ENCODE data around the gene ULK4.
"Not testable (repeated sequence)": the region's sequence is repeated elsewhere in the genome, so short reads cannot be mapped to it uniquely, and the experiment has no call there.

The ULK4 gene

GRCh38 chr3:41467481-41467880 is 494.4 kb downstream of the ULK4 start:
- Histone ChIP-seq H3K4me3 (ENCODE audit: low read depth in 1 of 2, low read length in 2 of 2) (no peak overlapping the region), H3K36me3 (ENCODE audit: insufficient read depth, low read length) (no peaks in the 10 kb centered on the region), H3K9me3 (ENCODE audit: low read length) (no peaks in the 10 kb centered on the region), H3K27ac (ENCODE audit: low read depth, low read length) (no peak overlapping the region), H3K9ac (ENCODE audit: low read length) (no peak overlapping the region), H3K27me3 (ENCODE audit: control insufficient read depth in 1 of 2, insufficient read depth in 2 of 2, low read length in 2 of 2) (no peaks in the 10 kb centered on the region), H3K4me1 (ENCODE audit: insufficient read depth, low read length) (no peaks in the 10 kb centered on the region)

DNA sequence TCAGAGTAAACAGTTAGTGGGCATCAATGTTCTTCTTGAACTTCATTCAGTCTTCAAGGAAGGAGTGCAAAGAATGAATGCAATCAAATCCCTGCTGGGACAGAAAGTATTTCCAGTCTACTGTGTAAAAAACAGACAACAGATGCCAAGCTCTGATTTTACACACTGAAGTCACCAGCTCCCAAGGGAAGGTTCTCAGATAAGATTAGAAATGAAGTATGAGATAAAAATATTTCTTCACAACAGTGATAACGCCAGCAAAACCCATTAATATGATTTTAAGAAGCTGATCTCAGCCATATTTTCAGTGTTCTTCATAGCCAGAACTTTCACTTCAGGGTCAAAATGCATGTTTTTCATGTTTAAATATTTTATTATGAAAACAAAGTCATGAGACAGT is 497.0 kb downstream of the ULK4 start:
- no peaks in the 10 kb centered on the region for H3K36me3 ChIP-seq (ENCODE audit: insufficient read depth, low read length)
- H3K4me3 ChIP-seq (ENCODE audit: low read depth in 1 of 2, low read length in 2 of 2): no peak overlapping the region
- no peaks in the 10 kb centered on the region for H3K9me3 ChIP-seq (ENCODE audit: low read length)
- no peaks in the 10 kb centered on the region for H3K4me1 ChIP-seq (ENCODE audit: insufficient read depth, low read length)
- H3K27ac ChIP-seq (ENCODE audit: low read depth, low read length): no peak overlapping the region
- H3K9ac ChIP-seq (ENCODE audit: low read length): no peak overlapping the region
- H3K27me3 ChIP-seq (ENCODE audit: control insufficient read depth in 1 of 2, insufficient read depth in 2 of 2, low read length in 2 of 2): no peaks in the 10 kb centered on the region

GRCh38 chr3:41464401-41464800 is 497.5 kb downstream of the ULK4 start:
- no peak overlapping the region for H3K27ac ChIP-seq (ENCODE audit: low read depth, low read length)

DNA sequence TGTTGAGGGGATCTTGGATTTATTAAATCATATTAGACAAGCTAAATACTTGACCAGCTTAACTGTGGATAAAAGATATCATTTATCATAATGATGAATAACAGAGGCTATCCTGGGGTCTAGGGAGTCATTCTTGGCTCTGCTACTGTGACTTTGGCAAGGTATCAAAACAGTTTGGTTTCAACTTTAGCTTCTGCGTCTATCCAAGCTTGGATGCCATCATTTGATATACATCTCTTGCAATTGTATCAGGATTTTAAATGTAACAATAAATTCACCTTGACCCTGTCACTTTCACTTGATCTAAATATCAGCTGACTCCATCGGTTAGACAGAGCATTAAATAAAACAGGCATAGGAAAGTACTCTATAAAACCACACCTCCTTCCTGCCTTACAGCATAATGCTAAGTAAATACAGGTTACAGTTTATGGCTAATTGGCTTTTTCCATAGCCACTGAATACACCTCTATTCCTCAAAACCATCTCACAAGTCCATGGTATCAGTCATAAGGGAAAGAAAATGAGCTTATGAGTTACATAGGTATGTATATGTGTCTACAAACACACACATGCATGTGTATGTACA is 499.7 kb downstream of the ULK4 start:
- Histone ChIP-seq H3K36me3 (ENCODE audit: insufficient read depth, low read length) (no peaks in the 10 kb centered on the region), H3K4me1 (ENCODE audit: insufficient read depth, low read length) (no peaks in the 10 kb centered on the region), H3K9me3 (ENCODE audit: low read length) (no peaks in the 10 kb centered on the region), H3K9ac (ENCODE audit: low read length) (no peak overlapping the region), H3K27ac (ENCODE audit: low read depth, low read length) (no peak overlapping the region), H3K4me3 (ENCODE audit: low read depth in 1 of 2, low read length in 2 of 2) (no peak overlapping the region), H3K27me3 (ENCODE audit: control insufficient read depth in 1 of 2, insufficient read depth in 2 of 2, low read length in 2 of 2) (no peaks in the 10 kb centered on the region)

More at GRCh38 chr3:41464401-41464800, 497.5 kb downstream of the ULK4 start:
- Histone ChIP-seq H3K9me3 (ENCODE audit: low read length) (no peaks in the 10 kb centered on the region), H3K27me3 (ENCODE audit: control insufficient read depth in 1 of 2, insufficient read depth in 2 of 2, low read length in 2 of 2) (no peaks in the 10 kb centered on the region), H3K4me3 (ENCODE audit: low read depth in 1 of 2, low read length in 2 of 2) (no peak overlapping the region), H3K4me1 (ENCODE audit: insufficient read depth, low read length) (no peaks in the 10 kb centered on the region), H3K9ac (ENCODE audit: low read length) (no peak overlapping the region), H3K36me3 (ENCODE audit: insufficient read depth, low read length) (no peaks in the 10 kb centered on the region)

GRCh38 chr3:41460736-41461135 is 501.2 kb downstream of the ULK4 start:
- Histone ChIP-seq H3K4me1 (ENCODE audit: insufficient read depth, low read length) (no peaks in the 10 kb centered on the region), H3K36me3 (ENCODE audit: insufficient read depth, low read length) (no peaks in the 10 kb centered on the region), H3K27me3 (ENCODE audit: control insufficient read depth in 1 of 2, insufficient read depth in 2 of 2, low read length in 2 of 2) (no peaks in the 10 kb centered on the region), H3K4me3 (ENCODE audit: low read depth in 1 of 2, low read length in 2 of 2) (no peak overlapping the region), H3K9me3 (ENCODE audit: low read length) (no peaks in the 10 kb centered on the region), H3K9ac (ENCODE audit: low read length) (no peak overlapping the region), H3K27ac (ENCODE audit: low read depth, low read length) (no peak overlapping the region)

DNA sequence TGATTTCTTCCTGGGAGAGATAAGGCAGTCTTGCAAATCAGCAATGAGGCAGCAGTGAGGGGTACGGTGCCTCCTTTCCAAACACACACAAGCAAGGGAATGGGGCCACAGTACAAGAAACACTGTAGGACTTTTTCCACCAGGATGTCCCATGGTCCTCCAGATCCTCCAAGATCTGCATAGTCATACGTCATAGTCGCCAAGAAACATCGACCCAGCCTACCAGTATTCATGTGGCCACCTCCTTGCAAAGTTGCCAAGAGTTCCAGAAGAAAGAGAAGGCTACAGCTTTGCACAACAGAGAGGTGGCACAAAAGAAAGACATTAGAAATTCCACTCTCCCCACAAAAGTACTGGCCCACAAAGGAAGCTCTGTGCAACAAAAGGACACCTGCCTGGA is 504.7 kb downstream of the ULK4 start:
- Histone ChIP-seq H3K4me3 (ENCODE audit: low read depth in 1 of 2, low read length in 2 of 2) (no peak overlapping the region), H3K4me1 (ENCODE audit: insufficient read depth, low read length) (no peaks in the 10 kb centered on the region), H3K9ac (ENCODE audit: low read length) (no peak overlapping the region), H3K36me3 (ENCODE audit: insufficient read depth, low read length) (no peaks in the 10 kb centered on the region), H3K9me3 (ENCODE audit: low read length) (no peaks in the 10 kb centered on the region), H3K27ac (ENCODE audit: low read depth, low read length) (no peak overlapping the region), H3K27me3 (ENCODE audit: control insufficient read depth in 1 of 2, insufficient read depth in 2 of 2, low read length in 2 of 2) (no peaks in the 10 kb centered on the region)

- Histone ChIP-seq H3K4me1 (ENCODE audit: insufficient read depth, low read length) (no peaks in the 10 kb centered on the region), H3K27ac (ENCODE audit: low read depth, low read length) (no peak overlapping the region), H3K36me3 (ENCODE audit: insufficient read depth, low read length) (no peaks in the 10 kb centered on the region), H3K27me3 (ENCODE audit: control insufficient read depth in 1 of 2, insufficient read depth in 2 of 2, low read length in 2 of 2) (no peaks in the 10 kb centered on the region), H3K9me3 (ENCODE audit: low read length) (no peaks in the 10 kb centered on the region), H3K9ac (ENCODE audit: low read length) (no peak overlapping the region), H3K4me3 (ENCODE audit: low read depth in 1 of 2, low read length in 2 of 2) (no peak overlapping the region)
These were observed 505.7 kb downstream of the ULK4 start for GRCh38 chr3:41456162-41456561.

GRCh38 chr3:41453618-41454017 is 508.3 kb downstream of the ULK4 start:
- H3K9ac ChIP-seq (ENCODE audit: low read length); H3K27me3 ChIP-seq (ENCODE audit: control insufficient read depth in 1 of 2, insufficient read depth in 2 of 2, low read length in 2 of 2); H3K36me3 ChIP-seq (ENCODE audit: insufficient read depth, low read length); H3K9me3 ChIP-seq (ENCODE audit: low read length); H3K4me3 ChIP-seq (ENCODE audit: low read depth in 1 of 2, low read length in 2 of 2); H3K27ac ChIP-seq (ENCODE audit: low read depth, low read length); H3K4me1 ChIP-seq (ENCODE audit: insufficient read depth, low read length): not testable (repeated sequence)

DNA sequence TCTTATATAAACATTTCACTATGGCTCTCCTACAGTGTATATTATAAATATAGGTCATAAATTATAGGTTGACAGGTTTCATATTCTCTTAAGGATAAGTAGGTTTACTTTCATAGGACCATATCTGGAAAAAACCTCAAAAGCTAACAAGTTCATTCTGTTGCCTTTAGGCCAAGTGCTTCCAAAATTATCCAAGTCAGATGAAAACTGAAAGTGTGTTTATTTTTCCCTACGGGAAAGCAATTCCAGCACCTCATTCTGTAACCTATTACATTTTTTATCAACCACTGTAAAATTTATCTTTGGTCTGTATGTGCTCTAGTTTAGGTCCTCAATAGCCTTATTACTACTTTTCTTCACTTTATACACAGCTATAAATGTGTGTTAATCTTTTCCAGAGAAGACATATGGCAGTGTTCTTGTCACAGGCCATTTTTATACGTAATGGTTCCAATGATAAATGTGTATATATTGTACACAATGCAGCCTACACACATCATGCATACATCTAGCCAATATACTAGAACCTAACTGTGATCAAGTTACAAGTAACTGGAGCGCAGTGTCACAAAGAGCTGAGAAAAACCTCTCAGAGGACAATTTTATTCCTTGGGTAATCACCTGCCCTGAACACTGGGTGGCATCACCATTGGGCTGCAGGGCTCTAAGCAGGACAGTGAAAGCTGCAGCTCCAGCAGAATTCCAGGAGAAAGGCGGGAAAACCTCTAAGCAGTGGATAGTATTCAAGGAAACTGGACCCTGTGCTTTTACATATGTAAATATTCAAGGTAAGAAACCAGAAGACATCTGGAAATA is 511.3 kb downstream of the ULK4 start:
- Histone ChIP-seq H3K27ac (ENCODE audit: low read depth, low read length) (no peak overlapping the region), H3K9me3 (ENCODE audit: low read length) (no peaks in the 10 kb centered on the region), H3K9ac (ENCODE audit: low read length) (no peak overlapping the region), H3K4me1 (ENCODE audit: insufficient read depth, low read length) (peaks cover 7% of the 10 kb centered on the region), H3K27me3 (ENCODE audit: control insufficient read depth in 1 of 2, insufficient read depth in 2 of 2, low read length in 2 of 2) (no peaks in the 10 kb centered on the region), H3K4me3 (ENCODE audit: low read depth in 1 of 2, low read length in 2 of 2) (no peak overlapping the region), H3K36me3 (ENCODE audit: insufficient read depth, low read length) (no peaks in the 10 kb centered on the region)

DNA sequence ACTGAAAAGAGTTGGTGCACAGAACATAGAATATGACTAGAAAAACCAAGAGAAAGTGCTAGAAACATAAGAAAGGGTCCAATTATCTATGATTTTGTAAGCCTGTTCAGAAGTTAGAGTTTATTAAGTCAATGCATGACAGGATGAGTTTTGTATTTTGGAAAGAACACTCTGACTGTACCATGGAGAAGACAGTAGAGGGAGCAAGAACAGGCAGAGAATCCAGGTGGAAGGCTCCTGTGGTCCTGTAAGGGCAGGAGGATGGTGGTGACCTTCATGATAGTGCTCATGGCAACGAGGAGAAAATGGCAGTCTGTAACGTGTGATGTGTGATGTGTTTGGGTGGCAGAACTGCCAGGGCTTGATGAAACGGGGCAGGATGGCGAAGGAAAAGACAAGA is 513.5 kb downstream of the ULK4 start:
- Histone ChIP-seq H3K36me3 (ENCODE audit: insufficient read depth, low read length) (no peaks in the 10 kb centered on the region), H3K4me1 (ENCODE audit: insufficient read depth, low read length) (peaks cover 7% of the 10 kb centered on the region), H3K27me3 (ENCODE audit: control insufficient read depth in 1 of 2, insufficient read depth in 2 of 2, low read length in 2 of 2) (no peaks in the 10 kb centered on the region), H3K4me3 (ENCODE audit: low read depth in 1 of 2, low read length in 2 of 2) (no peak overlapping the region), H3K27ac (ENCODE audit: low read depth, low read length) (no peak overlapping the region), H3K9ac (ENCODE audit: low read length) (no peak overlapping the region), H3K9me3 (ENCODE audit: low read length) (no peaks in the 10 kb centered on the region)

DNA sequence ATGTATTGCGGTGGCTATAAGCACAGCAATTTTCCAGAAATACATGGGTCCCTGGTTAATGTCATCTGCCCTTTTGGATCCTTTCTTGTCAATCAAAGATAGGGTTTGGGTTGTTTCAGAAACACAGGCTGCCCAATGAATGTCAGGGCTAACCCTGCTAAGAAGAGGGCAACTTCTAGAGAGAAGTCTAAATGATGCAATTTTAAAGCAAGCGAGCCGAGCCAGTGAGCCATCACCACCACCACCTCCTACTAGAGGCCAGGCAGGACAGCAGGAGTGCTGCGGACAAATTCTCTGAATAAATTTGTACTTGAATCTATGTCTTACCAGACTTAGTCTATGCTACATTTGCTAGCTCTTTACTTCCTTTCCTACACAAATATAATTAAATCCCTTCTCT is 514.2 kb downstream of the ULK4 start:
- Histone ChIP-seq H3K27ac (ENCODE audit: low read depth, low read length) (no peak overlapping the region), H3K27me3 (ENCODE audit: control insufficient read depth in 1 of 2, insufficient read depth in 2 of 2, low read length in 2 of 2) (no peaks in the 10 kb centered on the region), H3K36me3 (ENCODE audit: insufficient read depth, low read length) (no peaks in the 10 kb centered on the region), H3K9me3 (ENCODE audit: low read length) (no peaks in the 10 kb centered on the region), H3K4me3 (ENCODE audit: low read depth in 1 of 2, low read length in 2 of 2) (no peak overlapping the region), H3K4me1 (ENCODE audit: insufficient read depth, low read length) (peaks cover 7% of the 10 kb centered on the region), H3K9ac (ENCODE audit: low read length) (no peak overlapping the region)

- not testable (repeated sequence) for H3K4me3 ChIP-seq (ENCODE audit: low read depth in 1 of 2, low read length in 2 of 2); H3K27me3 ChIP-seq (ENCODE audit: control insufficient read depth in 1 of 2, insufficient read depth in 2 of 2, low read length in 2 of 2); H3K9ac ChIP-seq (ENCODE audit: low read length); H3K4me1 ChIP-seq (ENCODE audit: insufficient read depth, low read length); H3K27ac ChIP-seq (ENCODE audit: low read depth, low read length); H3K9me3 ChIP-seq (ENCODE audit: low read length); H3K36me3 ChIP-seq (ENCODE audit: insufficient read depth, low read length)
These were observed 515.6 kb downstream of the ULK4 start for GRCh38 chr3:41446316-41446715.
